ENCODE data around the gene AHI1. TPM values are rescaled to one million over a fixed set of nuclear protein-coding genes. Genes with fewer than 3 reads are reported as not detected.
A peak's percentile ranks its signal among the peaks of the same experiment; 100 is the strongest.

Gene AHI1
- total and polyA plus RNA-seq, 2 experiments from 2014 or later = 14.8 to 21.5 TPM

DNA sequence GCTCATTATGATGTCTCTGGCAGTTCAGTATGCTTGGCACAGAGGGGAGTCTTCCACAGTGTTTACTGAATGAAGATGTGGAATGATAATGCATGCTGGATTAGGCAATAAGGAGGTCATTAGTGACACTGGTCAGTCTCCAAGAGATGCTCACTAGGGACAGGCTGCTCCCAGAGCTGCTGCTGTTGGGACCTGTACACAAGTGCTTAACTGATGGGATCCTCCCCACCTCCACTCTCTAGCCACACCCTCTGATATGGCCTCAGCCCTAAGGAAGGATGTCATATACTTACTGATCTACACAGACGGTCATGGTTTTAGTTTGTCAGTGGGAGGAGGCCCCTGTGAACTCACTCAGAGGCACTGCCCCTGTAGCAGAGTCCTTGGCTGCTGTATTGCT, 243.1 kb downstream of the AHI1 start:
- TF ChIP-seq EZH2phosphoT487 (IDR thresholded peaks at IDR 0.05; ENCODE audit: low read depth, severe bottlenecking, unreplicated experiment) (no peak), EZH2 (IDR thresholded peaks at IDR 0.05; ENCODE audit: borderline replicate concordance) (no peak), CTCF (IDR thresholded peaks at IDR 0.05; ENCODE audit: poor library complexity) (no peak)
- Histone ChIP-seq H3K27me3 (no peaks in the 10 kb centered on the region), H3K9me2 (replicated peaks; ENCODE audit: insufficient read depth) (no peaks in the 10 kb centered on the region), H3K27ac (no peak overlapping the region), H2AFZ (no peak overlapping the region), H3K36me3 (replicated peaks; ENCODE audit: insufficient read depth, low read depth) (no peaks in the 10 kb centered on the region), H3K79me2 (no peaks in the 10 kb centered on the region), H3K4me2 (no peak overlapping the region), H3K4me1 (ENCODE audit: insufficient read depth) (no peaks in the 10 kb centered on the region), H3K4me3 (no peak overlapping the region), H4K20me1 (ENCODE audit: insufficient read depth, poor library complexity, severe bottlenecking) (no peaks in the 10 kb centered on the region), H3K9me3 (ENCODE audit: low read depth) (no peaks in the 10 kb centered on the region)
- WGBS (ENCODE audit: low lambda C conversion rate, missing lambda C conversion rate) = 76% methylated on average over 1 of the region's 1 CpG
- DNase-seq (ENCODE audit: low spot score) = no peak

GRCh38 chr6:135251498-135252441, 245.8 kb downstream of the AHI1 start:
- TF ChIP-seq CTCF (IDR thresholded peaks at IDR 0.05; ENCODE audit: poor library complexity) = no peak
- TF ChIP-seq EZH2phosphoT487 (IDR thresholded peaks at IDR 0.05; ENCODE audit: low read depth, severe bottlenecking, unreplicated experiment) = no peak
- TF ChIP-seq EZH2 (IDR thresholded peaks at IDR 0.05; ENCODE audit: borderline replicate concordance) = no peak
- peak overlapping the region; percentile 38 for H3K4me2 ChIP-seq
- peak overlapping the region; percentile 9 for H3K27ac ChIP-seq

DNA sequence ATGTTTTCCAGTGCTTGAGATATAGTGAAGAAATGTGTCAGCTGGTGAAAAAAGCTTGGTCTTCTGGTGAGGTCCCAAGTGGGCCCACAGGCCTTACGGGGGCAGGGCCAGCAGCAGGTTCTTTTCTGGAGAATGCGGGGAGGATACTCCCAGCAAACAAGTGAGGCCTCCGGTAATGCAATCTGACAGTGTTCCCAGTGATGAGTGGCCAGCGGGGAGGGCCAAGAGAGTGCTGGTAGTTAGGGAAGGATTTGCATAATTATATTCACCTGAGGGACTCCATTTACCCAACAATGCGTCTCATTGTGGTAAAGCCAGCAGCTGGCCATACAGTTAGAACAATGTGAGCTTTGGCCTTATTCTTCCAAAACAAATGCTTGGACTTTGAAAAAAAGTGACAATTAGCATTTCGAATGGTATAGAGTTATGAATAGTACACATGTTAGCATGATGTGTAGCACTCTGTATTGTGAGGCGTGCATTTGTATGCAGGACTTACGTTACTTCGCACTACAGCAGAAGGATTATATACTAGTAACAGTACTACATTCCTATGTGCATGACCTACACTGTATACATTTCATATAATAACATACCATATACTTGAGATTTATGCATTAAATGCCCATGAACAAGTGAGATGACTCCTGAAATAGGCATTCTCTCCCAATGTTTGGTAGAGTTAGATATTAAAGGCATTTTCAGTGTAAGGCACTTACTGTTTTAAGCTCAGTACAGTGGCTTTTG, 246.6 kb downstream of the AHI1 start:
- no peaks in the 10 kb centered on the region for H3K36me3 ChIP-seq (replicated peaks; ENCODE audit: insufficient read depth, low read depth)
- no peaks in the 10 kb centered on the region for H3K9me3 ChIP-seq (ENCODE audit: low read depth)
- H4K20me1 ChIP-seq (ENCODE audit: insufficient read depth, poor library complexity, severe bottlenecking) = no peaks in the 10 kb centered on the region
- no peaks in the 10 kb centered on the region for H3K79me2 ChIP-seq
- no peak for TF ChIP-seq CTCF (IDR thresholded peaks at IDR 0.05; ENCODE audit: poor library complexity)
- no peak for TF ChIP-seq EZH2phosphoT487 (IDR thresholded peaks at IDR 0.05; ENCODE audit: low read depth, severe bottlenecking, unreplicated experiment)
- no peak for TF ChIP-seq EZH2 (IDR thresholded peaks at IDR 0.05; ENCODE audit: borderline replicate concordance)
- H3K4me3 ChIP-seq = no peak overlapping the region
- no peak for DNase-seq (ENCODE audit: low spot score)
- WGBS (ENCODE audit: low lambda C conversion rate, missing lambda C conversion rate) = 79% methylated on average over 9 of the region's 9 CpGs
- H3K9me2 ChIP-seq (replicated peaks; ENCODE audit: insufficient read depth) = no peaks in the 10 kb centered on the region
- no peaks in the 10 kb centered on the region for H3K4me1 ChIP-seq (ENCODE audit: insufficient read depth)
- H3K4me2 ChIP-seq = peak overlapping the region; percentile 38
- H3K27ac ChIP-seq = no peak overlapping the region
- no peak overlapping the region for H2AFZ ChIP-seq
- no peaks in the 10 kb centered on the region for H3K27me3 ChIP-seq

More at GRCh38 chr6:135251498-135252441, 245.8 kb downstream of the AHI1 start:
- Histone ChIP-seq H2AFZ (no peak overlapping the region), H3K27me3 (no peaks in the 10 kb centered on the region), H4K20me1 (ENCODE audit: insufficient read depth, poor library complexity, severe bottlenecking) (no peaks in the 10 kb centered on the region), H3K79me2 (no peaks in the 10 kb centered on the region), H3K9me2 (replicated peaks; ENCODE audit: insufficient read depth) (no peaks in the 10 kb centered on the region), H3K4me3 (no peak overlapping the region), H3K36me3 (replicated peaks; ENCODE audit: insufficient read depth, low read depth) (no peaks in the 10 kb centered on the region), H3K9me3 (ENCODE audit: low read depth) (no peaks in the 10 kb centered on the region), H3K4me1 (ENCODE audit: insufficient read depth) (no peaks in the 10 kb centered on the region)
- 48% methylated on average over 13 of the region's 13 CpGs for WGBS (ENCODE audit: low lambda C conversion rate, missing lambda C conversion rate)
- peak; percentile 27 for DNase-seq (ENCODE audit: low spot score)

Data from hepatocyte (in vitro differentiated cells).